HL-60 (cell line): ENCODE measurements around the gene ACTL10.

Experiments used
- GABPA ChIP-seq: IDR thresholded peaks from 2 replicates; pipeline ENCODE4 v1.6.1; 2012; ENCODE audit warnings: low read depth
- TF ChIP-seq, protein P1 (sequence below): IDR thresholded peaks from one replicate; pipeline ENCODE4 v1.5.1; 2011; ENCODE audit warnings: low read length, control low read depth, inconsistent platforms; ENCODE audit not compliant: insufficient read depth

DNA sequence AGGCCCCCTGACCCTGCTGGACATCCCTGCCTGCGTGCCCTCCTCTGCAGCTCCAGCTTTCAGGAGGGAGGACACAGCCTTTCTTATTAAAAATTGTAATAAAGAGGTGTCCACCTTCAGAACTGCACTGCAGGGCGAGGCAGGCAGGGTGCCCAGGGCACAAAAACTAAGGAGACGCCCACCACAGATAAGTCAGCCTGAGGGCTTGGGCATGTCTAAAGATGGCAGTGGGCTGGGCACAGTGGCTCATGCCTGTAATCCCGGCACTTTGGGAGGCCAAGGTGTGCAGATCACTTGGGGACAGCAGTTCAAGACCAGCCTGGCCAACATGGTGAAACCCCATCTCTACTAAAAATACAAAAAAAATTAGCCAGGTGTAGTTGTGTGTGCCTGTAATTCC lies 11.6 kb upstream of the ACTL10 start:
- TF ChIP-seq, protein P1, sequence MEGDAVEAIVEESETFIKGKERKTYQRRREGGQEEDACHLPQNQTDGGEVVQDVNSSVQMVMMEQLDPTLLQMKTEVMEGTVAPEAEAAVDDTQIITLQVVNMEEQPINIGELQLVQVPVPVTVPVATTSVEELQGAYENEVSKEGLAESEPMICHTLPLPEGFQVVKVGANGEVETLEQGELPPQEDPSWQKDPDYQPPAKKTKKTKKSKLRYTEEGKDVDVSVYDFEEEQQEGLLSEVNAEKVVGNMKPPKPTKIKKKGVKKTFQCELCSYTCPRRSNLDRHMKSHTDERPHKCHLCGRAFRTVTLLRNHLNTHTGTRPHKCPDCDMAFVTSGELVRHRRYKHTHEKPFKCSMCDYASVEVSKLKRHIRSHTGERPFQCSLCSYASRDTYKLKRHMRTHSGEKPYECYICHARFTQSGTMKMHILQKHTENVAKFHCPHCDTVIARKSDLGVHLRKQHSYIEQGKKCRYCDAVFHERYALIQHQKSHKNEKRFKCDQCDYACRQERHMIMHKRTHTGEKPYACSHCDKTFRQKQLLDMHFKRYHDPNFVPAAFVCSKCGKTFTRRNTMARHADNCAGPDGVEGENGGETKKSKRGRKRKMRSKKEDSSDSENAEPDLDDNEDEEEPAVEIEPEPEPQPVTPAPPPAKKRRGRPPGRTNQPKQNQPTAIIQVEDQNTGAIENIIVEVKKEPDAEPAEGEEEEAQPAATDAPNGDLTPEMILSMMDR: no peak
- TF ChIP-seq GABPA: no peak
